Measurements from ENCODE around the gene TMEM121.
"Not testable (repeated sequence)": the region's sequence is repeated elsewhere in the genome, so short reads cannot be mapped to it uniquely, and the experiment has no call there.

Gene TMEM121

GRCh38 chr14:105528586-105529318 lies 2.4 kb downstream of the TMEM121 start:
- peak; percentile 74 for DNase-seq

- no peak for DNase-seq
Observed at GRCh38 chr14:105529319-105529568, 2.9 kb downstream of the TMEM121 start.

- peak; percentile 42 for DNase-seq
Observed at GRCh38 chr14:105529569-105530284, 3.3 kb downstream of the TMEM121 start.

GRCh38 chr14:105530285-105531087 lies 4.1 kb downstream of the TMEM121 start:
- DNase-seq = no peak

GRCh38 chr14:105531088-105531893 lies 4.9 kb downstream of the TMEM121 start:
- no peak for DNase-seq

- no peak for DNase-seq
Observed at GRCh38 chr14:105531894-105532623, 5.7 kb downstream of the TMEM121 start.

- DNase-seq = no peak
Observed at GRCh38 chr14:105532735-105533141, 6.4 kb downstream of the TMEM121 start.

- DNase-seq = no peak
Observed at GRCh38 chr14:105533391-105533790, 7.0 kb downstream of the TMEM121 start.

- no peak for DNase-seq
Observed at GRCh38 chr14:105533811-105534498, 7.6 kb downstream of the TMEM121 start.

GRCh38 chr14:105534586-105534985 lies 8.2 kb downstream of the TMEM121 start:
- no peak for DNase-seq

- DNase-seq = no peak
Observed at GRCh38 chr14:105536051-105536450, 9.7 kb downstream of the TMEM121 start.

- DNase-seq = no peak
Observed at GRCh38 chr14:105536691-105537579, 10.6 kb downstream of the TMEM121 start.

- DNase-seq = peak; percentile 59
Observed at GRCh38 chr14:105537580-105538474, 11.4 kb downstream of the TMEM121 start.

- DNase-seq = no peak
Observed at GRCh38 chr14:105538481-105539049, 12.2 kb downstream of the TMEM121 start.

GRCh38 chr14:105540811-105541210 lies 14.4 kb downstream of the TMEM121 start:
- DNase-seq = no peak

GRCh38 chr14:105541218-105541875 lies 15.0 kb downstream of the TMEM121 start:
- no peak for DNase-seq

GRCh38 chr14:105545676-105546075 lies 19.3 kb downstream of the TMEM121 start:
- DNase-seq = not testable (repeated sequence)

- not testable (repeated sequence) for DNase-seq
Observed at GRCh38 chr14:105546410-105546809, 20.0 kb downstream of the TMEM121 start.

Data from stimulated activated naive CD4-positive, alpha-beta T cell treated with Interleukin-2 at 50 U/mL for 16 hours (primary cell).